H1 (cell line): Measurements from ENCODE around the gene PIP5K1C. TPM values are rescaled to one million over a fixed set of nuclear protein-coding genes. Genes with fewer than 3 reads are reported as not detected.

Experiments used
- CTCF ChIA-PET: fragments of 300-600 bp; sonication (Branson Sonifier 250); formaldehyde crosslinking; loops from one replicate; lab custom pipeline; 2021; ENCODE audit not compliant: partially characterized antibody; lab: Charles Lee
- POLR2A ChIA-PET: fragments of 300-600 bp; sonication (Branson Sonifier 250); formaldehyde crosslinking; loops from one replicate; lab custom pipeline; 2021; ENCODE audit warnings: inconsistent platforms; ENCODE audit not compliant: partially characterized antibody; lab: Charles Lee
- DNase-seq, 2 experiments: peaks; one replicate each; pipeline versions ENCODE4 v3.0.0 to v3.0.0-alpha.2; 2010 to 2022; ENCODE audit warnings: low spot score in 2 of 2, low read depth in 1 of 2, mixed read lengths in 1 of 2
- FAIRE-seq: peaks from 2 replicates; lab custom pipeline; 2011; peaks lifted over from hg19 to GRCh38; lab: Jason Lieb, UNC
- H2AFZ ChIP-seq: 2 replicates; pipeline ENCODE4 v1.8.1; 2012; ENCODE audit warnings: low read length, inconsistent platforms
- H2AK5ac ChIP-seq: 2 replicates; pipeline ENCODE4 v1.6.1; 2013; ENCODE audit warnings: low read depth, low read length
- H2BK120ac ChIP-seq: replicated peaks from 2 replicates; pipeline ENCODE3; 2013; ENCODE audit warnings: low read depth, low read length, inconsistent platforms
- H2BK12ac ChIP-seq: 2 replicates; pipeline ENCODE4 v1.6.1; 2013; ENCODE audit warnings: low read depth, low read length
- H2BK15ac ChIP-seq: 2 replicates; pipeline ENCODE4 v1.6.1; 2013; ENCODE audit warnings: low read length
- H2BK20ac ChIP-seq: 2 replicates; pipeline ENCODE4 v1.6.1; 2013; ENCODE audit warnings: low read length
- H2BK5ac ChIP-seq: 2 replicates; pipeline ENCODE4 v1.6.1; 2013; ENCODE audit warnings: low read depth, low read length
- H3K14ac ChIP-seq: 2 replicates; pipeline ENCODE4 v1.6.1; 2013; ENCODE audit warnings: inconsistent platforms; ENCODE audit not compliant: insufficient read length
- H3K18ac ChIP-seq: 2 replicates; pipeline ENCODE4 v1.6.1; 2013; ENCODE audit warnings: low read length; ENCODE audit errors: extremely low read depth
- H3K23ac ChIP-seq: 2 replicates; pipeline ENCODE4 v1.6.1; 2013; ENCODE audit warnings: inconsistent platforms; ENCODE audit not compliant: insufficient read length
- H3K23me2 ChIP-seq: 2 replicates; pipeline ENCODE4 v1.6.1; 2013; ENCODE audit warnings: low read depth, low read length
- H3K27ac ChIP-seq: 2 replicates; pipeline ENCODE4 v1.6.1; 2011; ENCODE audit warnings: low read depth, low read length, inconsistent platforms
- H3K27me3 ChIP-seq, 4 experiments: replicated peaks in 1 of 4; 1 replicate in 1 of 4; 2 replicates in 3 of 4; pipeline versions ENCODE4 v1.6.1 to v1.8.1; 2011 to 2013; ENCODE audit warnings: low read length in 3 of 4, mild to moderate bottlenecking in 3 of 4, inconsistent platforms in 2 of 4, mixed read lengths in 2 of 4, moderate library complexity in 1 of 4; ENCODE audit not compliant: control insufficient read depth in 3 of 4, insufficient read depth in 3 of 4; ENCODE audit errors: extremely low read depth in 1 of 4
- H3K36me3 ChIP-seq, 4 experiments: 2 replicates each; pipeline versions ENCODE4 v1.6.1 to v1.8.1; 2011 to 2013; ENCODE audit warnings: mild to moderate bottlenecking in 4 of 4, low read length in 3 of 4, moderate library complexity in 2 of 4, control low read depth in 1 of 4, inconsistent platforms in 1 of 4; ENCODE audit not compliant: insufficient read depth in 4 of 4, control insufficient read depth in 2 of 4
- H3K4ac ChIP-seq: replicated peaks from 2 replicates; pipeline ENCODE3; 2013; ENCODE audit warnings: low read length, low read depth, mixed read lengths, inconsistent platforms; ENCODE audit not compliant: insufficient read length
- H3K4me1 ChIP-seq, 4 experiments: replicated peaks in 1 of 4; 1 replicate in 1 of 4; 2 replicates in 3 of 4; pipeline versions ENCODE4 v1.6.1 to v1.8.1; 2011 to 2013; ENCODE audit warnings: low read length in 3 of 4, inconsistent platforms in 2 of 4, mixed read lengths in 1 of 4; ENCODE audit not compliant: insufficient read depth in 4 of 4, control insufficient read depth in 3 of 4
- H3K4me2 ChIP-seq, 2 experiments: 2 replicates each; pipeline versions ENCODE4 v1.6.1 to v1.8.1; 2011 to 2013; ENCODE audit warnings: low read depth in 2 of 2, low read length in 2 of 2, control low read depth in 1 of 2, inconsistent platforms in 1 of 2, mild to moderate bottlenecking in 1 of 2; ENCODE audit not compliant: insufficient read depth in 1 of 2
- H3K4me3 ChIP-seq, 4 experiments: fragments of 200-600, 300-600 bp in 1 of 4; sonication (generic), shearing (Covaris generic), sonication (Bioruptor Twin) in 1 of 4; 2 replicates each; pipeline versions ENCODE4 v1.5.1 to v1.8.1; 2011 to 2016; ENCODE audit warnings: low read length in 4 of 4, low read depth in 3 of 4, control low read depth in 2 of 4, inconsistent platforms in 2 of 4, mild to moderate bottlenecking in 2 of 4, mixed read lengths in 1 of 4, moderate library complexity in 1 of 4; ENCODE audit not compliant: insufficient read depth in 2 of 4; ENCODE audit errors: extremely low read depth in 1 of 4
- H3K56ac ChIP-seq: replicated peaks from 2 replicates; pipeline ENCODE3; 2013; ENCODE audit warnings: low read depth, mild to moderate bottlenecking, mixed read lengths, low read length, inconsistent platforms; ENCODE audit not compliant: insufficient read length
- H3K79me1 ChIP-seq: 2 replicates; pipeline ENCODE4 v1.6.1; 2013; ENCODE audit warnings: low read depth, low read length, control low read depth
- H3K79me2 ChIP-seq, 2 experiments: 2 replicates each; pipeline versions ENCODE4 v1.6.1 to v1.8.1; 2012 to 2013; ENCODE audit warnings: low read length in 2 of 2, mild to moderate bottlenecking in 2 of 2, inconsistent platforms in 1 of 2; ENCODE audit not compliant: insufficient read depth in 2 of 2, control insufficient read depth in 1 of 2
- H3K9ac ChIP-seq, 4 experiments: replicated peaks in 1 of 4; 1 replicate in 1 of 4; 2 replicates in 3 of 4; pipeline versions ENCODE4 v1.6.1 to v1.8.1; 2011 to 2013; ENCODE audit warnings: low read depth in 3 of 4, low read length in 3 of 4, control low read depth in 2 of 4, mild to moderate bottlenecking in 2 of 4, moderate library complexity in 2 of 4, inconsistent platforms in 1 of 4; ENCODE audit errors: extremely low read depth in 1 of 4
- H3K9me3 ChIP-seq, 2 experiments: 2 replicates each; pipeline versions ENCODE4 v1.6.1 to v1.8.1; 2012 to 2013; ENCODE audit warnings: mild to moderate bottlenecking in 2 of 2, moderate library complexity in 2 of 2, control low read depth in 1 of 2, inconsistent platforms in 1 of 2, low read depth in 1 of 2, low read length in 1 of 2, mixed read lengths in 1 of 2; ENCODE audit not compliant: insufficient read depth in 2 of 2
- H4K20me1 ChIP-seq, 2 experiments: replicated peaks in 1 of 2; 2 replicates each; pipeline versions ENCODE3 to v1.8.1; 2011 to 2013; ENCODE audit warnings: inconsistent platforms in 2 of 2, low read length in 2 of 2, mild to moderate bottlenecking in 1 of 2; ENCODE audit not compliant: insufficient read depth in 2 of 2, control insufficient read depth in 1 of 2
- H4K5ac ChIP-seq: 2 replicates; pipeline ENCODE4 v1.6.1; 2013; ENCODE audit warnings: low read length, low read depth, mixed read lengths, inconsistent platforms; ENCODE audit not compliant: insufficient read length
- H4K8ac ChIP-seq: 2 replicates; pipeline ENCODE4 v1.8.0; 2013; ENCODE audit warnings: mild to moderate bottlenecking, moderate library complexity, low read length, inconsistent platforms; ENCODE audit not compliant: insufficient read depth; ENCODE audit errors: extremely low read depth
- H4K91ac ChIP-seq: replicated peaks from 2 replicates; pipeline ENCODE3; 2013; ENCODE audit warnings: low read length, mixed read lengths, inconsistent platforms; ENCODE audit not compliant: insufficient read length
- CREB1 ChIP-seq: IDR thresholded peaks from 2 replicates; pipeline ENCODE4 v1.6.1; 2012; ENCODE audit warnings: inconsistent platforms
- NRF1 ChIP-seq: IDR thresholded peaks from 2 replicates; pipeline ENCODE4 v1.6.1; 2011; ENCODE audit warnings: mild to moderate bottlenecking, low read depth, low read length, improper control_type of control experiment
- TEAD4 ChIP-seq: IDR thresholded peaks from 2 replicates; pipeline ENCODE4 v1.6.1; 2012; ENCODE audit warnings: low read depth, low read length, inconsistent platforms, mixed read lengths
- WGBS, 2 experiments: shearing (Covaris generic) in 1 of 2; methylation state at CpG; one replicate each; pipeline versions ENCODE4 v1.1.6 to v1.1.7; 2013 to 2015; ENCODE audit warnings: low lambda C conversion rate in 2 of 2, mixed read lengths in 2 of 2, inconsistent platforms in 1 of 2, low coverage in 1 of 2, missing lambda C conversion rate in 1 of 2; ENCODE audit not compliant: insufficient replicate concordance in 2 of 2, insufficient coverage in 1 of 2, insufficient read length in 1 of 2; ENCODE audit errors: extremely low coverage in 1 of 2, missing lambda C conversion rate in 1 of 2; 5-methylcytosine and 5-hydroxymethylcytosine counted together
- polyA plus RNA-seq, 7 experiments: library from polyadenylated mRNA; depleted of rRNA in 3 of 7; stranded (reverse) in 5 of 7; unstranded in 2 of 7; fragments of >200 nt in 5 of 7; fragments of 200-250 nt in 2 of 7; gene quantifications; 1 replicate in 5 of 7; 2 replicates in 1 of 7; 4 replicates in 1 of 7; pipeline versions ENCODE4 v1.2.1 to v1.2.3, GENCODE V29; 2011 to 2013; ENCODE audit warnings: missing spikeins in 2 of 7, mixed read lengths in 2 of 7
- total RNA-seq: library from RNA; stranded (reverse); fragmentation: NEBNext Ultra II Directional; extraction: Animal tissue kit (Norgen Biotek cat#: 25700); gene quantifications from 2 replicates; pipeline ENCODE4 v1.2.1, GENCODE V29; 2021

PIP5K1C gene
- total and polyA plus RNA-seq, 2 of the 8 experiments (the other 6 are each of a cell fraction or from before 2014, with no cell fraction given): 10.6 to 32.9 TPM

GRCh38 chr19:3605770-3606169 is 94.5 kb downstream of the PIP5K1C start:
- POLR2A ChIA-PET: no interaction called here
- Histone ChIP-seq H2BK15ac (peak overlapping the region; percentile 99), H3K4ac (peak overlapping the region; percentile 38), H2BK5ac (peak overlapping the region; percentile 32; the same call in 1 of the 2 replicates), H4K5ac (no peak overlapping the region), H2AFZ (no peak overlapping the region), H3K23me2 (peaks cover 18% of the 10 kb centered on the region; the same call in 1 of the 2 replicates), H3K18ac (no peak overlapping the region)
- CTCF ChIA-PET: no interaction called here
- TF ChIP-seq TEAD4 (no peak), CREB1 (no peak), NRF1 (no peak)
- TF ChIP-seq, all 59 proteins: peak for 0
- DNase-seq: no peak
- Histone ChIP-seq H3K4me1 (peaks cover 3 to 14% (median 12%) of the 10 kb centered on the region in 4 experiments), H3K14ac (no peak overlapping the region), H3K27me3 (peaks cover 0 to 16% (median 13%) of the 10 kb centered on the region in 4 experiments; a peak in 5 of 7 replicates), H2BK12ac (peak overlapping the region; percentile 50; the same call in 1 of the 2 replicates), H4K20me1 (peaks cover 0 to 8% of the 10 kb centered on the region in 2 experiments), H3K36me3 (no peaks in the 10 kb centered on the region), H2AK5ac (peak overlapping the region; percentile 86), H3K56ac (no peak overlapping the region), H3K27ac (no peak overlapping the region), H3K9me3 (no peaks in the 10 kb centered on the region), H2BK120ac (no peak overlapping the region), H3K4me3 (peak overlapping the region in 1 of 4 experiments; percentile 64; a peak in 2 of 8 replicates), H4K8ac (no peak overlapping the region), H4K91ac (no peak overlapping the region), H3K23ac (no peak overlapping the region), H2BK20ac (no peak overlapping the region), H3K79me2 (no peaks in the 10 kb centered on the region), H3K4me2 (peak overlapping the region; percentile 82 to 83), H3K9ac (peak overlapping the region in 1 of 4 experiments; percentile 39; a peak in 2 of 7 replicates), H3K79me1 (no peaks in the 10 kb centered on the region)
- no peak for FAIRE-seq
- WGBS, 2 experiments: 73% methylated on average over 5 of the region's 5 CpGs; no CpG with 5 or more reads in 1 of the 2 experiments
